Stomach smooth muscle (tissue), 2 donors: ENCODE measurements around the gene FAM124A.

Source experiments
- H3K27ac ChIP-seq: one replicate; pipeline ENCODE4 v1.7.0; 2013; ENCODE audit warnings: mild to moderate bottlenecking, low read length, inconsistent platforms
- H3K27me3 ChIP-seq, 2 donors: one replicate each; pipeline ENCODE4 v1.7.0; 2013; ENCODE audit warnings: low read length in 2 of 2; ENCODE audit not compliant: insufficient read depth in 2 of 2, control insufficient read depth in 1 of 2
- H3K36me3 ChIP-seq, 2 donors: one replicate each; pipeline ENCODE4 v1.7.0; 2013; ENCODE audit warnings: low read length in 2 of 2; ENCODE audit not compliant: control insufficient read depth in 2 of 2, insufficient read depth in 2 of 2
- H3K4me1 ChIP-seq: one replicate; pipeline ENCODE4 v1.7.0; 2013; ENCODE audit warnings: low read length; ENCODE audit not compliant: control insufficient read depth, insufficient read depth
- H3K4me3 ChIP-seq, 2 donors: one replicate each; pipeline ENCODE4 v1.7.0; 2013; ENCODE audit warnings: low read length in 2 of 2
- H3K9ac ChIP-seq, 2 donors: one replicate each; pipeline ENCODE4 v1.7.0; 2013; ENCODE audit warnings: low read length in 2 of 2, mild to moderate bottlenecking in 1 of 2
- H3K9me3 ChIP-seq, 2 donors: one replicate each; pipeline ENCODE4 v1.7.0; 2013; ENCODE audit warnings: low read length in 2 of 2; ENCODE audit not compliant: control insufficient read depth in 2 of 2
- donor health status: healthy.
- donor health status: Pancreatic carcinoma.

FAM124A gene

GRCh38 chr13:51222037-51222685, at the start of gene FAM124A:
Gene FAM124A (plus strand): TSS chr13:51222398. CDS start chr13:51222502, 104 bp downstream.
- Histone ChIP-seq H3K4me3 (peak within 1 kb of the TSS; percentile 84 to 93), H3K27ac (peak within 1 kb of the TSS; percentile 64), H3K27me3 (no peaks in the 10 kb centered on the region), H3K9ac (peak within 1 kb of the TSS; percentile 71 to 79), H3K4me1 (peaks cover 23% of the 10 kb centered on the region), H3K36me3 (no peaks in the 10 kb centered on the region), H3K9me3 (no peaks in the 10 kb centered on the region)

- H3K36me3 ChIP-seq = no peaks in the 10 kb centered on the region
- no peak overlapping the region for H3K27ac ChIP-seq
- H3K4me1 ChIP-seq = no peaks in the 10 kb centered on the region
- no peaks in the 10 kb centered on the region for H3K9me3 ChIP-seq
- H3K4me3 ChIP-seq = no peak overlapping the region
- no peak overlapping the region for H3K9ac ChIP-seq
- peaks cover 0 to under 1% of the 10 kb centered on the region in 2 donors for H3K27me3 ChIP-seq
Measured at GRCh38 chr13:51175021-51175420, 47.2 kb upstream of the FAM124A start.

GRCh38 chr13:51175639-51176038, 46.6 kb upstream of the FAM124A start:
- Histone ChIP-seq H3K4me3 (no peak overlapping the region), H3K4me1 (no peaks in the 10 kb centered on the region), H3K27me3 (peaks cover 0 to 3% of the 10 kb centered on the region in 2 donors), H3K27ac (no peak overlapping the region), H3K9me3 (no peaks in the 10 kb centered on the region), H3K9ac (no peak overlapping the region), H3K36me3 (no peaks in the 10 kb centered on the region)

- H3K27ac ChIP-seq = no peak overlapping the region
- H3K9ac ChIP-seq = no peak overlapping the region
- no peak overlapping the region for H3K4me3 ChIP-seq
- no peaks in the 10 kb centered on the region for H3K9me3 ChIP-seq
- no peaks in the 10 kb centered on the region for H3K36me3 ChIP-seq
- peaks cover 0 to 3% of the 10 kb centered on the region in 2 donors for H3K27me3 ChIP-seq
- no peaks in the 10 kb centered on the region for H3K4me1 ChIP-seq
Measured at GRCh38 chr13:51177188-51177587, 45.0 kb upstream of the FAM124A start.

- no peak overlapping the region for H3K4me3 ChIP-seq
- H3K9me3 ChIP-seq = no peaks in the 10 kb centered on the region
- peaks cover 0 to 3% of the 10 kb centered on the region in 2 donors for H3K27me3 ChIP-seq
Measured at GRCh38 chr13:51178456-51179074, 43.6 kb upstream of the FAM124A start.

GRCh38 chr13:51179432-51179971, 42.7 kb upstream of the FAM124A start:
- no peak overlapping the region for H3K9ac ChIP-seq
- H3K4me3 ChIP-seq = no peak overlapping the region
- no peaks in the 10 kb centered on the region for H3K9me3 ChIP-seq
- no peaks in the 10 kb centered on the region for H3K4me1 ChIP-seq
- H3K36me3 ChIP-seq = no peaks in the 10 kb centered on the region
- no peak overlapping the region for H3K27ac ChIP-seq
- peaks cover 0 to 3% of the 10 kb centered on the region in 2 donors for H3K27me3 ChIP-seq

More at GRCh38 chr13:51178456-51179074, 43.6 kb upstream of the FAM124A start:
- Histone ChIP-seq H3K36me3 (no peaks in the 10 kb centered on the region), H3K9ac (no peak overlapping the region), H3K27ac (no peak overlapping the region), H3K4me1 (no peaks in the 10 kb centered on the region)

- Histone ChIP-seq H3K36me3 (no peaks in the 10 kb centered on the region), H3K9ac (no peak overlapping the region), H3K4me1 (no peaks in the 10 kb centered on the region), H3K9me3 (no peaks in the 10 kb centered on the region), H3K27me3 (peaks cover 0 to 3% of the 10 kb centered on the region in 2 donors), H3K4me3 (no peak overlapping the region), H3K27ac (no peak overlapping the region)
Measured at GRCh38 chr13:51180853-51181511, 41.2 kb upstream of the FAM124A start.

GRCh38 chr13:51181786-51182383, 40.3 kb upstream of the FAM124A start:
- Histone ChIP-seq H3K4me1 (no peaks in the 10 kb centered on the region), H3K9ac (no peak overlapping the region), H3K27ac (no peak overlapping the region), H3K9me3 (no peaks in the 10 kb centered on the region), H3K4me3 (no peak overlapping the region), H3K36me3 (no peaks in the 10 kb centered on the region), H3K27me3 (peaks cover 0 to 3% of the 10 kb centered on the region in 2 donors)

GRCh38 chr13:51191743-51192142, 30.5 kb upstream of the FAM124A start:
- H3K9ac ChIP-seq = no peak overlapping the region
- no peaks in the 10 kb centered on the region for H3K27me3 ChIP-seq
- H3K4me3 ChIP-seq = no peak overlapping the region
- H3K9me3 ChIP-seq = no peaks in the 10 kb centered on the region
- H3K36me3 ChIP-seq = no peaks in the 10 kb centered on the region
- no peaks in the 10 kb centered on the region for H3K4me1 ChIP-seq
- no peak overlapping the region for H3K27ac ChIP-seq

- no peak overlapping the region for H3K27ac ChIP-seq
- H3K36me3 ChIP-seq = no peaks in the 10 kb centered on the region
- no peaks in the 10 kb centered on the region for H3K27me3 ChIP-seq
- H3K4me3 ChIP-seq = no peak overlapping the region
- H3K9ac ChIP-seq = no peak overlapping the region
- H3K9me3 ChIP-seq = no peaks in the 10 kb centered on the region
- H3K4me1 ChIP-seq = no peaks in the 10 kb centered on the region
Measured at GRCh38 chr13:51192348-51192747, 29.9 kb upstream of the FAM124A start.
